BJ (cell line): ENCODE results near the gene STOX2. TPM values are rescaled to one million over a fixed set of nuclear protein-coding genes. Genes with fewer than 3 reads are reported as not detected.

ENCODE experiments used
- CTCF ChIA-PET: fragments of 350-600 bp; formaldehyde crosslinking; extraction: SDS; loops from one replicate; lab custom pipeline; 2021; ENCODE audit warnings: antibody characterized with exemption, inconsistent platforms; lab: Yijun Ruan, JAX
- POLR2A ChIA-PET: fragments of 300-600 bp; sonication (Branson Sonifier 250); formaldehyde crosslinking; extraction: SDS; loops from one replicate; lab custom pipeline; 2021; ENCODE audit warnings: antibody characterized with exemption; lab: Charles Lee
- DNase-seq: peaks from one replicate; pipeline ENCODE4 v3.0.0-alpha.2; 2011; ENCODE audit warnings: low read depth
- H3K27me3 ChIP-seq: 2 replicates; pipeline ENCODE4 v1.6.0; 2011; ENCODE audit warnings: low read length; ENCODE audit not compliant: control insufficient read depth, insufficient read depth
- H3K36me3 ChIP-seq: 2 replicates; pipeline ENCODE4 v1.5.1; 2011; ENCODE audit warnings: low read length; ENCODE audit not compliant: control insufficient read depth, insufficient read depth
- H3K4me3 ChIP-seq: 2 replicates; pipeline ENCODE4 v1.5.1; 2011; ENCODE audit warnings: low read depth, mild to moderate bottlenecking, control low read depth, low read length
- polyA plus RNA-seq: library from polyadenylated mRNA; depleted of rRNA; stranded (reverse); fragments of >200 nt; gene quantifications from 2 replicates; pipeline ENCODE4 v1.2.3, GENCODE V29; 2011
- TF ChIP-seq, protein P1 (sequence below): IDR thresholded peaks from 2 replicates; pipeline ENCODE4 v1.5.1; 2011; ENCODE audit warnings: low read depth, mild to moderate bottlenecking, control low read depth, inconsistent platforms, low read length, moderate library complexity; ENCODE audit not compliant: insufficient read depth

Gene STOX2
- polyA plus RNA-seq, 1 experiment, result 0.27 TPM

DNA sequence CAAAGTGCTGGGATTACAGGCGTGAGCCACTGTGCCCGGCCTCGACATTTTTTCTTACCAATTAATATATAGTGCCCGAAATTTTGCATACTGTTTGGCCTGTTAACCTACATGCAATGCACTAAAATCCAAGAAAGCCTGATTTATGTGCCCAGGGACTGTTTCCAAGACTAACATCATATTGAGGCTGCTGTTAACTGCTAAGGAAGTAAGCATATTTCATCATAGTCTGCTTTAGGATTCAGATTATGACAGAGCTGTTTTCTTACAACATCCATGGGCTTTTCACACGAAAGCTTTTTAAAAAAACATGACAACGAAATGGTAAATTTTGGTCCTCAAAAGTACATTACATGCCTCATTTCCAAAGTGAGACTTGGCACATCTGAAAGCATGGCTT is 84.4 kb downstream of the STOX2 start:
- no peaks in the 10 kb centered on the region for H3K36me3 ChIP-seq
- POLR2A ChIA-PET, result no interaction called here
- TF ChIP-seq, protein P1, sequence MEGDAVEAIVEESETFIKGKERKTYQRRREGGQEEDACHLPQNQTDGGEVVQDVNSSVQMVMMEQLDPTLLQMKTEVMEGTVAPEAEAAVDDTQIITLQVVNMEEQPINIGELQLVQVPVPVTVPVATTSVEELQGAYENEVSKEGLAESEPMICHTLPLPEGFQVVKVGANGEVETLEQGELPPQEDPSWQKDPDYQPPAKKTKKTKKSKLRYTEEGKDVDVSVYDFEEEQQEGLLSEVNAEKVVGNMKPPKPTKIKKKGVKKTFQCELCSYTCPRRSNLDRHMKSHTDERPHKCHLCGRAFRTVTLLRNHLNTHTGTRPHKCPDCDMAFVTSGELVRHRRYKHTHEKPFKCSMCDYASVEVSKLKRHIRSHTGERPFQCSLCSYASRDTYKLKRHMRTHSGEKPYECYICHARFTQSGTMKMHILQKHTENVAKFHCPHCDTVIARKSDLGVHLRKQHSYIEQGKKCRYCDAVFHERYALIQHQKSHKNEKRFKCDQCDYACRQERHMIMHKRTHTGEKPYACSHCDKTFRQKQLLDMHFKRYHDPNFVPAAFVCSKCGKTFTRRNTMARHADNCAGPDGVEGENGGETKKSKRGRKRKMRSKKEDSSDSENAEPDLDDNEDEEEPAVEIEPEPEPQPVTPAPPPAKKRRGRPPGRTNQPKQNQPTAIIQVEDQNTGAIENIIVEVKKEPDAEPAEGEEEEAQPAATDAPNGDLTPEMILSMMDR, result no peak
- CTCF ChIA-PET, result no interaction called here
- DNase-seq, result no peak
- H3K27me3 ChIP-seq, result no peaks in the 10 kb centered on the region
- H3K4me3 ChIP-seq, result no peak overlapping the region

DNA sequence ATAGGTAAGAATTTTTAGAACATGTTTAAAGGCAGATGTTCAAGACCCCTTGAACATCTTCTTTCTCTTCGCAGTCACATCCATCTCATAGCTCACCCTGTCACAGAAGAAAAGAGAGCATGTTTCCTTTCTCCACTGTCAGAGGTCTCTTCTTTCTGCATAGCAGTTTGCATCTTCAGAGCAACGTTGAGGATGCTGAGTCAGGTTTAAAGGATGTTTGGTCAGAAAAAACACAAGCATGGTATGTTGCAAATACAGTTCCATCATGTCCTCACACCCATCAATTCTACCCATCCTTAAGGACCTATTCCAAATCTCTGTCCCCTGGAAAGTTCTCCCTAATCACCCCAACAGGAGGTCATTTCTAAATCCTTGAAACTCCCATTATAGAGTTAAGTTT is 84.8 kb downstream of the STOX2 start:
- no peaks in the 10 kb centered on the region for H3K27me3 ChIP-seq
- no peak overlapping the region for H3K4me3 ChIP-seq
- CTCF ChIA-PET, result no interaction called here
- H3K36me3 ChIP-seq, result no peaks in the 10 kb centered on the region
- TF ChIP-seq, protein P1, result no peak
- POLR2A ChIA-PET, result no interaction called here
- no peak for DNase-seq

DNA sequence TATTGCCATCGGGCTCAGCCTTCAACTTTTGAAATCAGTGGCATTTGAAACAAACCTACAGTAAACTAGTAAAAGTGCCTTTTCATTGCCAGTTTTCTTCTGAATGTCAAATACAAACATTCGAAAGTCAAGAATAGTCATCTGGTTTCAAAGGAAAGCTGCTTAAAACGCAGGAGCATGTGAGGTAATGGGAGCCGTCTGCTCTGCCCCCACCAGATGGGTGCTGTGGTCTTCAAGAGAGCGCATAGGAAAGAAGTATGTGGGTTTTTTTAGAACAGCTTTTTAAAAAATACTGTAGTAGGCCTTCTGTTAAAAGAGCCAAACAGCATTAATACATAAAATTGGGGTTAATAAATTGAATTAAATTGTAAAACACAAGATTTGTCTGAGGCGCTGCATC is 88.6 kb downstream of the STOX2 start:
- no peak overlapping the region for H3K4me3 ChIP-seq
- no peaks in the 10 kb centered on the region for H3K27me3 ChIP-seq
- CTCF ChIA-PET, result no interaction called here
- H3K36me3 ChIP-seq, result no peaks in the 10 kb centered on the region
- TF ChIP-seq, protein P1, result no peak
- POLR2A ChIA-PET, result no interaction called here
- no peak for DNase-seq

DNA sequence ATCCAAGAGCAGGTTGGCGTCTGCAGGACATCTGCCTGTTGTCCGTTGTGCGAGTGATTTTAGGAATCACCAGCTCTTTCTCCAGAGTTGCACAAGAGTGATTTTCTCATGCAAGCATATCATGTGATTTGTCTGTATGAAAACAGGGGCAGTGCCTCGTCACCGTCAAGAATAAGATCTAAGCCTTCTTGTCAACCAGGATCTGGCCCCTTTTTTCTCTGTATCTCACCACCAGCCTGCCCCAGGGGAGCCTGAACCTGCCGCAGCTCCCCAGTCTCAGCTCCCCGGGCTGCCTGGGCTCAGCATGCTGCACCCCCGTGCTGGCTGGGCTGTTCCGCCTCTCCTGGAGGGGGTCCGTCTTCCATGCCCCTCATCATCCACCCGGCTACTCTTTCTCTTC is 90.5 kb downstream of the STOX2 start:
- CTCF ChIA-PET, result no interaction called here
- H3K4me3 ChIP-seq, result no peak overlapping the region
- no peak for DNase-seq
- H3K27me3 ChIP-seq, result no peaks in the 10 kb centered on the region
- TF ChIP-seq, protein P1, result no peak
- POLR2A ChIA-PET, result no interaction called here
- H3K36me3 ChIP-seq, result no peaks in the 10 kb centered on the region

DNA sequence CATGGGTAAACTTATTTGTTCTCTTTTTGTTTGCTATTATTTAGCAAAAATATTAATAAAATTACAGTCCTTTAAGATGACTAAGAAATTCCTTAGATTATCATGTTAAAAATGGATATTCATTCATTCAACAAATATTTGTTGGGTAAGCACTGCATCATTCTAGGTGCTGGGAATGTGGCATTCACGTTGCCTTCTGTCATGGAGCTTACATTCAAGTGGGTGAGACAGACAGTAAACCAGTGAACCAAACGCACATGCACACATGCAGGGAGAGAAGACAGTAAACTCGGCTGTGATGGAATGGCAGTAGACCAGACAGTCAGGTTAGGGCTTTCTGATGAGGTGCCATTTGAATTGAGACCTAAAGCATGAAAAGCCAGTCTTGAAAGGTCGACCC is 91.8 kb downstream of the STOX2 start:
- H3K27me3 ChIP-seq, result no peaks in the 10 kb centered on the region
- DNase-seq, result no peak
- no peaks in the 10 kb centered on the region for H3K36me3 ChIP-seq
- TF ChIP-seq, protein P1, result no peak
- H3K4me3 ChIP-seq, result no peak overlapping the region
- POLR2A ChIA-PET, result no interaction called here
- CTCF ChIA-PET, result interaction anchor here (0.6 kb wide), 1 partner anchor 250 kb away, joined by 3 read pairs; no protein-coding TSS in a partner anchor
